ENCODE data around the gene LTO1.

The LTO1 gene

DNA sequence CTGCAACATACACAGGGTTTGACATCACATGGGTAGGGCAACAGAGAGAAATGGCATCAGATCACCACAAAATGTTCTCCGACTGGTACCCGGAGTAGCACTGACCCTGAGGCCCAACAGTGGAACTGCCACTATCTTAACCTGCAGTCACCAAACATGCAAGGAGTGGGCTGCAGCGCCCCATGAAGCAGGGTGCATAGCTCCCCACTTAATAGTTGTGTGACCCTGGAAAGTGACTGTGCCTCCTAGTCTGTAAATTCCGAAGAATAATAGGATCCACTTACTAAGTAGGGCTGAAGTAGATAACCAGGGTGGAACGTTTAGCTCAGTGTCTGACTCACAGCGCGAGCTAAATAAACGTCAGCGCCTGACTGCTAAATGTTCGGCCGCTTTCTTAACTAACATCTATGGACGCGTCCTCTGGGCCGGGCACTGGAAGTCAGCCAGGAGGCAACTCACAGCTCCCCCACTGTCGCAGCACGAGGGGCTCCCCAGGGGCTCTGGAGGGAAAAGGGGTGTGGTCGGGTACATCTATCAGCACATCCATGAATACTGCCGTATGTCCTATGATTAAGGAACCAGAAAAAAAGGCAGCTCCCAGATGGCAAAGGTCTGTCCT, 777 bp downstream of the LTO1 start:
- no peak for DNase-seq

DNA sequence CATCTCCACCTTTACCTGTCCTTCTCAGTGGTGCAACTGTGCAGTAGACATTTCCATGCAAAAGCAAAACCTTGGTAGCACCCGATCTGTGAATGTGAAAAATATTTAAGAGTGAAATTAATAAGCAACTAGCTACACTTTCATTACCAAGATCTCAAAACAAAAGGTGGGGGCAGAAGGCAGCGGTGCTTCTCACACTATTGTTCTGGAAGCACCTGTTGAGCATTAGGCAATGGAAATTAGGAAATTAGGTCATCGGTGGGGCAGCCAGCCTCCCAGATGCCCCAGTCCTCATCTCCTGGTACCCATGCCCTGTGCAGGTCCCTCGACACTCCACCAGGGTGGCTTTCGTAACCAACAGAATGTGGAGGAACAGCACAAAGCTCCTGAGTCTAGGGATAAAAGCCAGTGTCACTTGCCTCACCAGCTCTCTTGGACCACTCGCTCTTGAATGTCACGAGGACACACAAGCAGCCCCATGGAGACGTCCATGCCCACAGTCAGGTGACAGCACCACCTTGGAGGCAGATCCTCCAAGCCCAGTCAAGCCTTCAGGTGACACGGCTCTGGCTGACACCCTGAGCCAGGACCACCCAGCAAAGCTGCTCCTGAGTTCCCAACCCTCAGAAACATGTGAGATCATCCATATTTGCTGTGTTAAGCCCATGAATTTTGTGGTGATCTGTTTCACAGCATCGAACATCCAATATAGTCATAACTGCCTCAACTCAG, 3.3 kb downstream of the LTO1 start:
- DNase-seq: no peak

DNA sequence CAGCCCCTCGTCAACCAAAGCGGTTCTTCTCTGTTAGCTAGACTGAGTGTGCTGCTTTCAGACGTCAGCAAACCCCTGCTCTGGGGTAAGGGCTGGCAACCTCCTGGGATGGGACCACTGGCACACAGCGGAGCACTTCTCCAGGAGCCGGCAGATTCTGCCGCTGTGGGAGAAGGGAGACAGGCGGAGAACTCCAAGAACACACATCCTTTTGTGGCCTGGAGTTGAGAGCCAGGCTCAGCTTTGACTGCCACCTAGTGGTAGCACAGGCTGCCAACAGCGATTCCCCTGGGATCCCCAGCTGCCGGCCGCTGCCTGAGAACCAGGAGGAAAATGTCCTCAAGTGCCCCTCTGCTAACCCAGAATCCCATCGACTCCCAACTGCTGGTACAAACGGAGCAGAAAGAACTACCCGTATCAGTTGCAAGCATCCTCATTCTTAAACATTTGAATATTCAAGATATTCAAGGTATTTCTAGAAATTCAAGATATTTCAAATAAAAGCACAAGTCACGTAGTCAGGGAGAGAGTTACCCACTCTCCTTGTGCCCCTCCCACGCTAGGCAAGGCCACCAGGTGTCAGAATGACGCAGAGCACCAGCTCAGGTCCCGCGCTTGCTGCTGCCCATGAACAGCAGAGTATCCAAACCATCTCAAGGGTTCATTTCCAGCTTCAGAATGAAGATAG, 4.9 kb downstream of the LTO1 start:
- peak; percentile 61 to 66 for DNase-seq

DNA sequence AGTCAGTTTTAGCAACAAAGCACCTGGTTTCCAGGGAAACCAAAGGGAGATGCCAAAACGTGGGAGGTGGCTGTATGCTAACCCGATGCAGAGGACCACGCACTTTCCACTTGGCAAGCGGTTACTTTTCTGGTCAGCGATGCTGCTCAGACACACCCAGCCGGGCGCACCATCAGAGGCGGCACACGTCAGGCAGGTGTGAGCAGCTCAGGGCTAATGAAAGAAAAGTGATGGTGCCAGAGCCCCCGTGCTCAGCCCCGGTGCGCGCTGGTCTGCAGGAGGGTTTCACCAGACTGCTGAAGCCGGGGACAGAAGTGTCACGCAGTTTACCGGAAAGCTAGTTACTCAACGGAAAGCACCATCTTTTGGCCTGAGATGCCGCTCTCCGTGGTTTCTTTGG, 5.7 kb downstream of the LTO1 start:
- DNase-seq: no peak

DNA sequence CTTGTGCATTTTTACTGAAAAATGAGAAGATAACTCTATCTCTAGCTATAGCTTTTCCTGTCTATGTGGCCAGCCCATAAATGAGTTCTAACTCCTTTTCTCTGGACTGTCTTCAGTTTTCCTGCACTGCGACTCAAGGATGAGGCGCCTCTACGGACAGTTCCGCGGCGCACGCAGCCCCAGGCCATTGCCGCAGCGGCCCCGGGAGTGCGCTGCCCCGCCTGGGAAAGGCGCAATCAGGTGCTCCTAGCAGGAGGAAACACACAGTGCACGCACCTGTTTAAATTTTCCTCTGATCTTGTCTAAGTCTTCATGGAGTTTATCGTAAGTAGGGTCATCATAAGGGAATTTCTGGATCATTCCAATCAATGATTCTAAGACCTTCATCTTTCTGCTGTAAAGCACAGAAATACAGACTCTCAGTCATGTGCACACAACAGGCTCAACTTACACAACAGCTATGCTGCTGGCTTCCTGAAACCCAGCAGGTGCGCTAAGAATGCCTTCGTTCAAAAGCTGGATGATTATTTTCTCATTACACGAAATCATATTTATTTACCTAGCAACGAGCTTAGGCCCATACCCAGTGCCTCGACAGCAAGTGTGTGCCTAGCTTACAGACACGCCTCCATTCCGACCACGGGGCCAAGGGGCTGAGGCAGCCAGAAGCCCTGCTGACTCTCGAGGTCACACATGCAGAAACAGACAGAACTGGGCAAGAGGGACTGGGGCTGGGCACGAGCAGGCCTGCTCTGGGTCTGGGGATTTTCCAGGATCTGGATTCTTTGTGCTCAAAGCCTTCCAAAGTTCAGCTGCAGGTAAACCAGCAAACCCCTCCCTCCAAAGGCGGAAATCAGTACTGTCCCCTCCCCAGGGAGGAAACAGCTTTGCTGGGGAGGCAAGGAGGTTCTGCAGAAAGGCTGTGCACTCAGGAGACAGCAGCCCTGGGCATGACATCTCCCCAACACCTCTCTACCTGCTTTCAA, 7.2 kb downstream of the LTO1 start:
- no peak for DNase-seq

DNA sequence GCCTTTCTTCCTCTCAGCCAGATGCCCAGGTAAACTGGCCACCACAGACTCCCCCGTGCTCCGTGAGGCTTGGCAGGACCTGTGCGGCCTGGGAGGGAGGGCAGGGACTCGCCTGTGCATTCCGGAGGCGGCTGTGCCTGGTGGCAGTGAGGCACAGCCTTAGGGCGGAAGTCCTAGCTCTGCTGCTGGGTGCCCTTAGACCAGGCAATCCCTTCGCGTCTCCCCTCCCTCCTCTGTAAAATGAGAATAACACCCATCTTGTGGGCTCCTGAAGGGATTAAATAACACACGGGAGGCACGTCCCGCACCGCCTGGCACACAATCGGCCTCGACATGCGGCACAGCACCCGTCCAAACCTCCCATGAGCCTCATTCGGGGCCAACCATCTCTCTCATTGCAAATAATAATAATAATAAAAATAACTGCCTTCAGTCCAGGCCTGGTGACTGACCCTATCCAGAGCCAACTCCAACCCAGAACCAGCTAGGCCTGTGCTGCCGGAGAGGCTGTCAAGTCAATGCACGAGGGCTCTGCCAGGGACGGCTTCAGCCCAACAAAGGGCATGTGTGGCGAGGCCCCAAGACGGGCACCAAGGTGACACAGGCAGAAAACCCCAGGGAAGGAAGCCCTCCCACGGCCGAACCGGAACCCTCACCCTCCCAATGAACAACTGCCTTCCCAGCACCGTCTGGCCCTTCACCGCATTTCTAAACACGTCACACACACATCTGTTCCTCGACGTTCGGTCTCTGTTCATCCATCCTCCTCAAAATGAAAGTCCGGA, 8.2 kb downstream of the LTO1 start:
- no peak for DNase-seq

DNA sequence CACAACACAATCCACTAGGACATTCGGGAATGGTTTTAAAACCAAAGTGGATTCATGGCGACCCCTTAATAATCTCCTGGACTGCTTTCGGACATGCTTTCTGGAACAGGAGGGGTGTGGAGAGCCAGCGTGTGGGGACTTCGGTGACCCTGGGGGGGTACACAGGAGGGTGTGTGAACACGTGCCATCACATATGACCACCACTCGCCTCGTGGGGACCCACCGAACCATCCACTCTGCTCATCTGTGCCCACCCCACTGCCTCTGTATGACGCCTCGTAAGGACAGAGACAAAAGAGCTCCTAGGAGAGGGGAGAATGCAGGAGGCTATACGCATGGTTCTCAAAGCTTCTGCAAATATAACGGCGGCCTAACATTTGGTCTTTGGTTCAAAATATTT, 8.9 kb downstream of the LTO1 start:
- no peak for DNase-seq

DNA sequence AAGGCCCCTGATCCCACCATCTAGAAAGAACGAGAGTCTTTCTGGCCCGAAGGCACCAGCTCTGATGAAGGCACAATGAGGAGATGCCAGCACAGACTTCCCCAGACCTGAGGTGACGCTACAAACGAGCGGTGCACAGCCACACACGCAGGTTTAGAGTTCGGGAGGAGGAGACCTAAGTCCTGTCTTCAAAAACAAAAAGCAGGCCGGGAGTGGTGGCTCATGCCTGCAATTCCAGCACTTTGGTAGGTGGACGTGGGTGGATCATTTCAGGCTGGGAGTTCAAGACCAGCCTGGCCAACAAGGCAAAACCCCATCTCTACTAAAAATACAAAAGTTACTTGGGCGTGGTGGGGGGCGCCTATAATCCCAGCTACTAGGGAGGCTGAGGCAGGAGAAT, 9.5 kb downstream of the LTO1 start:
- no peak for DNase-seq

DNA sequence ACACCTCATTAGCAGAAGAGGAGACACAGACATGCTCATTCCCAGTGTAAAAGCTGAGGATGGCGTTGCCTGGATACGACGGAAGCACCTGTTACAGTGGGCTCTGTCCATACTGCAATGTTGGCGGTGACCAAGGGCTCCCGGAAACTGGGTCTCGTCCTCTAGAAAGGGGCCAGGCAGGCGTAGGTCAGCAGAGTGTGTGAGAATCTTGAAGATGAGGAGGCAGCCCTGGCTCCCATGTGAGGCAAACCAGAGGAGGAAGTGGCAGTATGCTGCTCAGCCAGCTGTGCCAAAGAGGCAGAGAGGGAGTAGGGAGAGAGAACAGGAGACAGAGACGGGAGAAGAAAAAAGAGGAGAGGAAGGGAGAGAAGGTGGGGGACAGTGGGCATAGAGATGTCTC, 10.3 kb downstream of the LTO1 start:
- no peak for DNase-seq

DNA sequence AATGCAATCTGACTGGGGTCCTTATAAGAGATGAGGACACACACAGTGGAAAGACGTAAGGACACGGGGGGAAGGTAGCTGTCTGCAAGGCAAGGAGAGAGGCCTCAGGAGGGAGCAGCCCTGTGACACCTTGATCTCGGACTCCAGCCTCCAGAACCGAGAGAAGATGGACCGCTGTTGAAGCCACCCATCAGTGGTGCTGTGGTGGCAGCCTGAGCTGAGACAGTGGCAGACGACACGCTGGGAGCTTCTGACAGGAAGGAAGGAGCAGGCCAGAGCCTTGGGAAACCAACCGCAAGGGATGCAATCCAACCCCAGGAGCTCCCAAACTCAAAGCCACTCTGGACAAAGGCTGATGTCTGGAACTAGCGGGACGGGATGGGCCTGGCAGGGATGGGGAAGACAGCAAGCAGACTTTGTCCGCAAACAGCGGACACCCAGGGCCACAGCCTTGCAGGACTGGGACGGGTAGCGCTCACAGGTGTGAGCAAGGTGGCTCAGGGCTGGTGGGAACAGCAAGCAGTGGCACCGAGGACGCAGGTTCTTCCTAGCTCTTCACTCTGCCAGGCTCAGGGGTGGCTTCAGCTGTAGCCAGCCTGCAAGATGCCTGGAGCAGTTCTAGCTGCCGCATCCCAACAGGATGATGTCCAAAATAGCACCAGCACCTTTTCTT, 10.9 kb downstream of the LTO1 start:
- DNase-seq: no peak

DNA sequence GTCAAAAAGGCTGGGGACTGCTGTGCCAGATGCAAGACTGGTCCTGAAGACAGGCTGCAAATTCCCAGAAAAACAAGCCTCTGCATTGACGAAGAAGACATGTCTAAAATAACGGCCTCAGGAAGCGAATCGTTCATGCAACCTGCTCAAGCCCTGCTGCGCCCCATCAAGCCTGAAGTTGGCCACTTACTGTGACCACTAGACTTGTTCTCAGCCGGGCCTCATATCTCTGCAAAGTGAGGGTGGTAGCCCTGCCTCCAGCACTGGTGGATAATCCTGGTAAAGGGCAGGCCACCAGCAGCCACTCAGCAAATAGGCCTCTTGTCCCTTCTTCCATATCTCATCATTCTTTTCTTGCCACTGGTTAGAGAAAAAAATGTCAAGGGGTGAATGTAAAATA, 11.8 kb downstream of the LTO1 start:
- DNase-seq: no peak

DNA sequence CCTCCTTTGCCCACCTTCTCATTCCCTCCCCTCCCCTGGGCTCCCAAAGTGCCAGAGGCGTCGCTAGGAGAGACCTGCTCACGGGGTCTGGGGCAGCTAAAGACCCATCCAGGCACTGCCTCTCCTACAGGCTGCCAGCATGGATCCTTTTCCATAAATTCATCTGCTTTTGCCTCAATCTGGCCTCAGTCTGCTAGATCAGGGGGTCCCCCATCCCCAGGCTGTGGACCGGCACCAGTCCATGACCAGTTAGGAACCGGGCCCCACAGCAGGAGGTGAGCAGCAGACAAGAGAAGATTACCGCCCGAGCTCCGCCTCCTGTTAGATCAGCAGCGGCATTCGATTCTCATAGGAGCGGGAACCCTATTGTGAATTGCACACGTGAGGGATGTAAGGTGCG, 12.3 kb downstream of the LTO1 start:
- DNase-seq: no peak

DNA sequence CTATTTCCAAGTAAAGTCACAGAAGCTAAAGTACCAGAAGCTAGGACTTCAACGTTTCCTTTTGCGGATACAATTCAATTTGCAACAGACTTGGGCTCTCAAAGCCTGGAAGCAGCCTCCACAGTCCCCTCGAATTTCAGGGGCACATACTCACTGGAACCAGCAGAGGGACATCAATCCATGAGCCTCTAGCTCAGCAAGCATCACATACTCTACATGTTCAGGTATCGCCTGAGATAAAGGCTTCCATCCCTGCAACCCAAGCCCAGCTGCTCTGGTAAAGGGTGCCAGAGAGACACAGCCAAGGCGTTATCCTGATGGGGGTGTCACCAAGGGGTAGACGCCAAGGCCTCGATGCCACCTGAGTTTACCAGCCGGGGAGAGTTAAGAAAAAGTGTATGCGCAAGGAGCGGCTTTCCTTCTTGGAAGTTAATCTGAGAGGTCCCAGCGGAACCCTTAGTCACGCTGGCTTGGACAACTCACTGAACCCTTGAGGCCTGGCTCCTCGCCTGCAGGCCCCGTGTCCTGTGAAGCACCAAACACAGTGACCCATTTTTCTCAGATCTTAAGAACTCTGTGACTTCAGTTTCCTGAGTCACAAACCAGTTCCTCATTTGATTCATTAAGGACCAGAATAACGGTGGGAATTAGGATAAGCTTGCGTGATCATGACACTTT, 13.0 kb downstream of the LTO1 start:
- DNase-seq: no peak

DNA sequence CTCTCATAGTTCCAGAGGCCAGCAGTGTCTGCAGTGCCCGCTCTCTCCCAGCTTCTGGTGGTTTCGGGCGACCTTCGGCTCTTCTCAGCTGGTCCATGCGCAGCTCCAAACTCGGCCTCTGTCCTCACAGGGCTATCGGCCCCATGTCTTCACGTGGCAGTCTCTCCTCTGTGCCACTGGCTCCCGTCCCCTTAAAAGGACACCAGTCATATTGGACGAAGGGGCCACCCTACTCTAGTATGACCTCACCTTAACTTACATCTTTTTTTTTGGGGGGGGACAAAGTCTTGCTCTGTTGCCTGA, 13.8 kb downstream of the LTO1 start:
- no peak for DNase-seq

DNA sequence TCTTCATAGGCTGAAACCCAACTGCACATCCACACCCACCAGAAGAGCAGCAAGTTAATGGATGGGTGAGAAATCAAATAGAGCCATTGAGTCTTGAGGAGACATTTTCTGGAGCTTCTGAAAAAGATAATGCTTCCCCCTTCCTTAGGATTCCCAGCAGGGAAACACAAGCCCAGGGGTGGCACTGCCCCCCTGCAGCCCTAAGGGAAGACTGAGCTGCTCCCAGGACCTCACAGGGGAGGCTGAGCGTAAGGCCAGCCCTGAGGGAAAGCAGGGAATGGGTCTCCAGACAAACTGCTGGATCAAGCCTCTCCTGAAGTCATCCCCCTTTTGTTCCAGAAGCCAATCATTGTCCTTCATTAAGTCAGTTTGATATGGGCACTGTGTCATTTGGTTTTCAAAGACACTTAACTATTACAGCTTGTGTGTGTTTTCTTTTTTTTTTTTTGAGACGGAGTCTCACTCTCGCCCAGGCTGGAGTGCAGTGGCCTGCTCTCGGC, 15.1 kb downstream of the LTO1 start:
- no peak for DNase-seq

DNA sequence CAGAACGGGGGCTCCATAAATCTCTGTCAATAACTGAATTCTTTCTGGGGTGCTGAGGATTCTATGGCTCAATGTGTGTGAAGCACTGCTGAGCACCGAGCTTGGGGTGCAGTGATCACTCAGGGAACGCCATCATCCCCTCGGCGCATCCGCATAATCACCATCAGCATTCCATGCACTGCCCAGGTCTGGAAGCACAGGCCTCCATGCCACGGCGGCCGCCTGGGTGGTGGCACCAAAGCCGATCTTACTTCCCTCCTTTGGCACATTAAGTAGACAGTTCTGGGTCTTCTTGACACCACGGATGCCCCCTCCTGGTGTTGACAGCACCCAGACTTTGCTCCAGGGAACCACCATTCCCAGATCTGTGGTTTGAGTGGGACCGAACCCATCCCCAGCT, 15.6 kb downstream of the LTO1 start:
- no peak for DNase-seq

DNA sequence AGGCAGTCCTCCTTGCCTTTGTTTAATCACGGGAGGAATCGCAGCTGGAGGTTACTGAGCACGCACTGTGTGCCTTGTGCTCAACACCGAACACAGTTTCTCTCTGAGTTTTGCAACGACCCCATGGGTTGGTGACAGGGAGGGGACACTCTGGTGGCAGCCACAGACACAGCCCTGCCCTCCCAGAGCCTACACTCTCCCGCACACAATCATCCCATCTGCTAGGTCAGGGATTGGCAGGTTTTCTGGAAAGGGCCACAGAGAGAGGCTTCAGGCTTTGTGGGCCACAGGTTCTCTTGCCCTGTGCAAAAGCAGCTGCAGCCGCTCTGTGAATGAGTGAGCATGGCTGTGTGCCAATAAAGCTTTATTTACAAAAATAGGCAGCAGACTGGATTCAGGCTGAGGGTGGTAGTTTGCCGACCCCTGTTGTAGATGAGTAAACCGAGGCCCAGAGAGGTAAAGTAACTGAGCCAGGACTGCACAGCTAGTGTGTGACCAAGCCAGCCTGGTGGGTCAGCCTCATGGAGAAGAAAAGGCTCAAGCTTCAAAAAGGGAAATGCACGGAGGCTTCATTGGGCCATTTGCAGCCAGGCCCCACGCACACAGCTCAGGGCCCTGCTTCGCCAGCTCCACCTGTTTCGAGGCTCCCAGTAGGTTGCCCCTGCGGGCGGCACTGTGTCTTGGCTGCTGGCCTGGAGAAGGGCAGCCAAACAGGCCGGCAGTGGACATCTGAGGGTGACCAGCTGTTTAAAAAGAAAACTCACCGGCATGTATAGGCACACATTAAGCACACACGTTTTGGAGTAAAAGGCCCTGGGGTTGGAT, 16.3 kb downstream of the LTO1 start:
- DNase-seq: no peak

DNA sequence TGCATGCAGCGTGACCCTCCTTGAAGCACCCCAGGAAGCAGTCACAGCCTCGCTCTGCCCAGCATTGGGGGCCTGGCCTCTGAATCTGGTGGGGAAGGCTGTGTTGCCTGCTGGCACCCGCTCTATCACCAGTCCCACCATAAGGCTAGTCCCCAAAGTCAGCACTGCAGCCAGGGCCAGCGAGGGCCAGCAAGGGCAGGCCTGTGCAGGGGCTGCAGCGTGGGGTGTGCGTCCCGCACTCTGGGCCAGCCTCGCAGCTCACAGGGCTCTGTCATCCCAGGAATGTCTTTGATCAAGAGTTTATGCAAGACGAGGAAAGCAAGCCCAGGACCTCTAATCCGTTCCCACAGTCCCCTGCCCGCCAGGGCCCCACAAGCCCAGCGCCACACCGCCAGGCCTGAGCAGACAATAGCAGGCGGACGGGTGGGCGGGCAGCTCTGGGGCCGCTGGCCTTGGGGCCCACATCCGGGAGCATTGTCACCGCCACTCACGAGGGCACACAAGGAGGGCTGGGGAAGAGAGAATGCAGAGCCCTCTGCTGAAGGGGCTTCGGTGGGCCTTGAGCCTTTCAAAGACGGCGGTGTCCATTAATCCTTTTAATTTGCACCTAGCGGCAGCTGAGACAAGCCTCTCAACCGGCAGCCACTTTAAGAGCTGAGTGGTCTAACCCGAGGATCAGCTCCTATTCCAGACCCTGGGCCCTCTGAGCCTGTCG, 17.1 kb downstream of the LTO1 start:
- DNase-seq: no peak

DNA sequence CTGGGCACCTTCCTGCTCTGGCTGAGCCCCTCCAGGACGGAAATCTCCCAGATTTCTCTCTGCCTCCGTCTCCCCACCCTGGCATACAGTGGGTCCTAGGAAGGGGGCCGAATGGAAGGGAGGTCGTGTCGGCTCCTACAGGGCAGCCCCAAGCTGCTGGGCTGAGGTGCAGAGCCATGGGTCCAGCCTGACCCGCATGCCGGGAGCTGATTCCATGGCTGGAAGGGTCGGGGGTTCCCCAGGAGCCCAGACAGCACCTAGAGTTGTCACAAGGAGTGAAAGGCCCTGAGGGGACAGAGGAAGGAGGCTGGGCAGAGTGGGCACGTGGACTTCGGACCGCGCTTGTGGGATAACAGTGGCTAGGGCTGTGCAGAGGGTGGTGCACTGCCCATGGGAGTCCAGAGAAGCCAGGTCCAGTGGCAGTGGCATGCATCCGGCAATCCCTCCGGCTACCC, 17.7 kb downstream of the LTO1 start:
- no peak for DNase-seq
